Gastroesophageal sphincter (tissue), 4 donors: ENCODE measurements around the gene HLA-DQB2. TPM values are rescaled to one million over a fixed set of nuclear protein-coding genes. Genes with fewer than 3 reads are reported as not detected.
"Not testable (repeated sequence)": the region's sequence is repeated elsewhere in the genome, so short reads cannot be mapped to it uniquely, and the experiment has no call there.

Experiments used
- ATAC-seq: fragments of 150-250 bp; one replicate; pipeline ENCODE4 v1.9.1; 2016; ENCODE audit warnings: mild to moderate bottlenecking, moderate library complexity
- H3K27ac ChIP-seq, 4 donors: fragments of 200-600 bp; sonication (generic) in 3 of 4; 1 replicate in 3 of 4; 2 replicates in 1 of 4; pipeline ENCODE4 v1.5.1; 2016 to 2019
- H3K27me3 ChIP-seq: fragments of 200-600 bp; sonication (generic); one replicate; pipeline ENCODE4 v1.5.1; 2019
- H3K36me3 ChIP-seq, 2 donors: fragments of 200-600 bp; sonication (generic); one replicate each; pipeline ENCODE4 v1.5.1; 2019; ENCODE audit warnings: control low read depth in 1 of 2
- H3K4me1 ChIP-seq, 3 donors: fragments of 200-600 bp; sonication (generic); 1 replicate in 2 of 3; 2 replicates in 1 of 3; pipeline ENCODE4 v1.5.1; 2016 to 2019; ENCODE audit warnings: control low read depth in 2 of 3
- H3K4me3 ChIP-seq, 2 donors: fragments of 200-600 bp; sonication (generic); one replicate each; pipeline ENCODE4 v1.5.1; 2019; ENCODE audit warnings: mild to moderate bottlenecking in 1 of 2, moderate library complexity in 1 of 2
- H3K9me3 ChIP-seq, 3 donors: fragments of 200-600 bp; sonication (generic); one replicate each; pipeline ENCODE4 v1.5.1; 2017 to 2019; ENCODE audit warnings: control low read depth in 2 of 3
- CTCF ChIP-seq, 4 experiments: fragments of 200-600 bp in 2 of 4; fragments of 450-650 bp in 2 of 4; sonication (generic) in 1 of 4; IDR thresholded peaks; one replicate each; pipeline ENCODE4 v1.5.1; 2017 to 2019; ENCODE audit warnings: antibody characterized with exemption in 4 of 4, mild to moderate bottlenecking in 2 of 4, moderate library complexity in 2 of 4
- EP300 ChIP-seq: sonication (generic); formaldehyde crosslinking; IDR thresholded peaks from one replicate; pipeline ENCODE4 v1.6.1; 2017; ENCODE audit warnings: antibody characterized with exemption, mild to moderate bottlenecking
- POLR2A ChIP-seq, 2 donors: fragments of 450-650 bp; IDR thresholded peaks; one replicate each; pipeline ENCODE4 v1.6.1; 2017; ENCODE audit warnings: antibody characterized with exemption in 2 of 2, mild to moderate bottlenecking in 2 of 2, moderate library complexity in 1 of 2
- POLR2AphosphoS5 ChIP-seq: sonication (generic); formaldehyde crosslinking; IDR thresholded peaks from one replicate; pipeline ENCODE4 v1.6.1; 2017; ENCODE audit warnings: antibody characterized with exemption
- WGBS, 2 donors: methylation state at CpG; one replicate each; pipeline ENCODE4 v1.1.5; 2018; ENCODE audit warnings: low coverage in 1 of 2; 5-methylcytosine and 5-hydroxymethylcytosine counted together
- total RNA-seq, 4 donors: library from RNA; depleted of rRNA; stranded (reverse); fragments of >200 nt; gene quantifications; one replicate each; pipeline ENCODE4 v1.1.0, GENCODE V29; 2016

HLA-DQB2 gene
- total RNA-seq, 4 donors from 2014 or later: 0.54 to 1.1 TPM; not detected in 2

GRCh38 chr6:32761072-32761471, 2.3 kb downstream of the HLA-DQB2 start:
- 68 to 75% methylated on average over 13 to 16 of the region's 16 CpGs for WGBS, 2 donors
- no peak for ATAC-seq
- no peak for TF ChIP-seq CTCF (IDR thresholded peaks at IDR 0.05)
- no peak for TF ChIP-seq POLR2A (IDR thresholded peaks at IDR 0.05)
- TF ChIP-seq POLR2AphosphoS5: no peak
- TF ChIP-seq EP300: no peak

GRCh38 chr6:32759669-32760068, 3.7 kb downstream of the HLA-DQB2 start:
- Histone ChIP-seq H3K27ac (no peak overlapping the region), H3K9me3 (no peaks in the 10 kb centered on the region), H3K36me3 (no peaks in the 10 kb centered on the region), H3K27me3 (peaks cover 43% of the 10 kb centered on the region), H3K4me1 (no peaks in the 10 kb centered on the region), H3K4me3 (no peak overlapping the region)
- no peak for ATAC-seq
- no peak for TF ChIP-seq POLR2A (IDR thresholded peaks at IDR 0.05)
- no peak for TF ChIP-seq POLR2AphosphoS5
- TF ChIP-seq EP300: no peak
- no peak for TF ChIP-seq CTCF (IDR thresholded peaks at IDR 0.05)
- WGBS, 2 donors: 57 to 71% methylated on average over 1 of the region's 1 CpG

More at GRCh38 chr6:32761072-32761471, 2.3 kb downstream of the HLA-DQB2 start:
- Histone ChIP-seq H3K9me3 (no peaks in the 10 kb centered on the region), H3K4me1 (no peaks in the 10 kb centered on the region), H3K27me3 (peaks cover 54% of the 10 kb centered on the region), H3K27ac (no peak overlapping the region), H3K4me3 (no peak overlapping the region), H3K36me3 (no peaks in the 10 kb centered on the region)

- no peaks in the 10 kb centered on the region for H3K9me3 ChIP-seq
- no peak for TF ChIP-seq POLR2AphosphoS5
- no peak for TF ChIP-seq POLR2A (IDR thresholded peaks at IDR 0.05)
- no peak for TF ChIP-seq EP300
- no peak for TF ChIP-seq CTCF (IDR thresholded peaks at IDR 0.05)
- no peaks in the 10 kb centered on the region for H3K36me3 ChIP-seq
- no peak overlapping the region for H3K27ac ChIP-seq
- no peak overlapping the region for H3K4me3 ChIP-seq
- WGBS, 2 donors: 27 to 59% methylated on average over 5 to 8 of the region's 8 CpGs
- ATAC-seq: no peak
- H3K27me3 ChIP-seq: peaks cover 47% of the 10 kb centered on the region
- H3K4me1 ChIP-seq: no peaks in the 10 kb centered on the region
Measured at GRCh38 chr6:32752580-32752979, 10.8 kb downstream of the HLA-DQB2 start.

- H3K4me3 ChIP-seq, H3K27ac ChIP-seq, H3K4me1 ChIP-seq, H3K9me3 ChIP-seq, ATAC-seq, H3K36me3 ChIP-seq: not testable (repeated sequence)
- 22 to 46% methylated on average over 1 of the region's 1 CpG for WGBS, 2 donors
- peaks cover 54% of the 10 kb centered on the region for H3K27me3 ChIP-seq
Measured at GRCh38 chr6:32745649-32746048, 17.7 kb downstream of the HLA-DQB2 start.

- no peaks in the 10 kb centered on the region for H3K9me3 ChIP-seq
- 30 to 35% methylated on average over 5 of the region's 5 CpGs for WGBS, 2 donors
- no peaks in the 10 kb centered on the region for H3K4me1 ChIP-seq
- H3K4me3 ChIP-seq: no peak overlapping the region
- no peak overlapping the region for H3K27ac ChIP-seq
- TF ChIP-seq POLR2AphosphoS5 (no peak), POLR2A (IDR thresholded peaks at IDR 0.05) (no peak), CTCF (IDR thresholded peaks at IDR 0.05) (no peak), EP300 (no peak)
- no peak for ATAC-seq
- no peaks in the 10 kb centered on the region for H3K36me3 ChIP-seq
- H3K27me3 ChIP-seq: peaks cover 46% of the 10 kb centered on the region
Measured at GRCh38 chr6:32744776-32745175, 18.6 kb downstream of the HLA-DQB2 start.
